Measurements from ENCODE around the gene KCNT2. TPM values are rescaled to one million over a fixed set of nuclear protein-coding genes. Genes with fewer than 3 reads are reported as not detected.

Gene KCNT2
- total RNA-seq (2014; rRNA removed; shearing (Covaris generic); ENCODE audit: low replicate concordance) = not detected in 2 replicates

- Histone ChIP-seq H3K27me3 (ENCODE audit: low read length) (no peaks in the 10 kb centered on the region), H4K20me1 (ENCODE audit: insufficient read depth, low read depth, low read length) (no peaks in the 10 kb centered on the region), H3K9me3 (ENCODE audit: low read length) (no peaks in the 10 kb centered on the region; the same call in 1 of the 2 replicates), H3K27ac (ENCODE audit: low read length) (no peak within 1 kb of the TSS), H2AFZ (ENCODE audit: low read length) (no peak within 1 kb of the TSS), H3K9me2 (replicated peaks; ENCODE audit: insufficient read depth, low read length) (no peaks in the 10 kb centered on the region), H3K9ac (ENCODE audit: low read length) (no peak within 1 kb of the TSS), H3K4me3 (ENCODE audit: low read length) (no peak within 1 kb of the TSS), H3K36me3 (ENCODE audit: insufficient read depth, low read length) (no peaks in the 10 kb centered on the region), H3K4me2 (ENCODE audit: low read depth, low read length, poor library complexity, severe bottlenecking) (no peak within 1 kb of the TSS), H3K4me1 (ENCODE audit: low read length) (no peaks in the 10 kb centered on the region), H3K79me2 (ENCODE audit: low read length) (no peaks in the 10 kb centered on the region)
- no peak for DNase-seq
Observed at GRCh38 chr1:196608390-196609369, at the start of gene KCNT2. KCNT2 (minus strand) TSS chr1:196608440; CDS start chr1:196608309, 131 bp downstream.

GRCh38 chr1:196655494-196655893 is 47.3 kb upstream of the KCNT2 start:
- Histone ChIP-seq H3K27me3 (ENCODE audit: low read length) (no peaks in the 10 kb centered on the region), H3K4me3 (ENCODE audit: low read length) (no peak overlapping the region), H3K36me3 (ENCODE audit: insufficient read depth, low read length) (no peaks in the 10 kb centered on the region), H3K9me2 (replicated peaks; ENCODE audit: insufficient read depth, low read length) (no peaks in the 10 kb centered on the region), H3K4me1 (ENCODE audit: low read length) (no peaks in the 10 kb centered on the region), H3K9me3 (ENCODE audit: low read length) (no peaks in the 10 kb centered on the region), H3K4me2 (ENCODE audit: low read depth, low read length, poor library complexity, severe bottlenecking) (no peak overlapping the region), H3K9ac (ENCODE audit: low read length) (no peak overlapping the region), H2AFZ (ENCODE audit: low read length) (no peak overlapping the region), H3K27ac (ENCODE audit: low read length) (no peak overlapping the region), H4K20me1 (ENCODE audit: insufficient read depth, low read depth, low read length) (no peaks in the 10 kb centered on the region), H3K79me2 (ENCODE audit: low read length) (no peaks in the 10 kb centered on the region)
- no peak for DNase-seq

- H3K4me1 ChIP-seq (ENCODE audit: low read length) = no peaks in the 10 kb centered on the region
- H4K20me1 ChIP-seq (ENCODE audit: insufficient read depth, low read depth, low read length) = no peaks in the 10 kb centered on the region
- H3K9ac ChIP-seq (ENCODE audit: low read length) = no peak overlapping the region
- no peak for DNase-seq
- no peaks in the 10 kb centered on the region for H3K9me2 ChIP-seq (replicated peaks; ENCODE audit: insufficient read depth, low read length)
- H3K27ac ChIP-seq (ENCODE audit: low read length) = no peak overlapping the region
- no peak overlapping the region for H2AFZ ChIP-seq (ENCODE audit: low read length)
- H3K4me3 ChIP-seq (ENCODE audit: low read length) = no peak overlapping the region
- no peaks in the 10 kb centered on the region for H3K27me3 ChIP-seq (ENCODE audit: low read length)
- H3K79me2 ChIP-seq (ENCODE audit: low read length) = no peaks in the 10 kb centered on the region
- H3K36me3 ChIP-seq (ENCODE audit: insufficient read depth, low read length) = no peaks in the 10 kb centered on the region
- no peak overlapping the region for H3K4me2 ChIP-seq (ENCODE audit: low read depth, low read length, poor library complexity, severe bottlenecking)
- H3K9me3 ChIP-seq (ENCODE audit: low read length) = no peaks in the 10 kb centered on the region
Observed at GRCh38 chr1:196655071-196655470, 46.8 kb upstream of the KCNT2 start.

- Histone ChIP-seq H3K27me3 (ENCODE audit: low read length) (no peaks in the 10 kb centered on the region), H3K9me3 (ENCODE audit: low read length) (no peaks in the 10 kb centered on the region), H4K20me1 (ENCODE audit: insufficient read depth, low read depth, low read length) (no peaks in the 10 kb centered on the region), H3K4me2 (ENCODE audit: low read depth, low read length, poor library complexity, severe bottlenecking) (no peak overlapping the region), H3K79me2 (ENCODE audit: low read length) (no peaks in the 10 kb centered on the region), H3K36me3 (ENCODE audit: insufficient read depth, low read length) (no peaks in the 10 kb centered on the region), H3K4me1 (ENCODE audit: low read length) (no peaks in the 10 kb centered on the region), H3K4me3 (ENCODE audit: low read length) (no peak overlapping the region), H2AFZ (ENCODE audit: low read length) (no peak overlapping the region), H3K9me2 (replicated peaks; ENCODE audit: insufficient read depth, low read length) (no peaks in the 10 kb centered on the region), H3K27ac (ENCODE audit: low read length) (no peak overlapping the region), H3K9ac (ENCODE audit: low read length) (no peak overlapping the region)
- DNase-seq = no peak
Observed at GRCh38 chr1:196654271-196654670, 46.0 kb upstream of the KCNT2 start.

- H3K4me1 ChIP-seq (ENCODE audit: low read length) = no peaks in the 10 kb centered on the region
- no peak within 1 kb of the TSS for H2AFZ ChIP-seq (ENCODE audit: low read length)
- H3K9me2 ChIP-seq (replicated peaks; ENCODE audit: insufficient read depth, low read length) = no peaks in the 10 kb centered on the region
- no peak within 1 kb of the TSS for H3K27ac ChIP-seq (ENCODE audit: low read length)
- H3K9me3 ChIP-seq (ENCODE audit: low read length) = no peaks in the 10 kb centered on the region
- no peaks in the 10 kb centered on the region for H3K79me2 ChIP-seq (ENCODE audit: low read length)
- H3K27me3 ChIP-seq (ENCODE audit: low read length) = no peaks in the 10 kb centered on the region
- DNase-seq = no peak
- no peak within 1 kb of the TSS for H3K9ac ChIP-seq (ENCODE audit: low read length)
- no peak within 1 kb of the TSS for H3K4me3 ChIP-seq (ENCODE audit: low read length)
- H3K36me3 ChIP-seq (ENCODE audit: insufficient read depth, low read length) = no peaks in the 10 kb centered on the region
- no peak within 1 kb of the TSS for H3K4me2 ChIP-seq (ENCODE audit: low read depth, low read length, poor library complexity, severe bottlenecking)
- no peaks in the 10 kb centered on the region for H4K20me1 ChIP-seq (ENCODE audit: insufficient read depth, low read depth, low read length)
Observed at GRCh38 chr1:196651637-196652215, 43.5 kb upstream of the KCNT2 start, which contains the start of gene CFH. CFH (plus strand) TSS chr1:196652043; CDS start chr1:196652118, 75 bp downstream.

GRCh38 chr1:196651079-196651478 is 42.8 kb upstream of the KCNT2 start:
- no peaks in the 10 kb centered on the region for H4K20me1 ChIP-seq (ENCODE audit: insufficient read depth, low read depth, low read length)
- no peaks in the 10 kb centered on the region for H3K27me3 ChIP-seq (ENCODE audit: low read length)
- no peak overlapping the region for H2AFZ ChIP-seq (ENCODE audit: low read length)
- H3K79me2 ChIP-seq (ENCODE audit: low read length) = no peaks in the 10 kb centered on the region
- no peak overlapping the region for H3K4me3 ChIP-seq (ENCODE audit: low read length)
- no peaks in the 10 kb centered on the region for H3K9me2 ChIP-seq (replicated peaks; ENCODE audit: insufficient read depth, low read length)
- no peaks in the 10 kb centered on the region for H3K36me3 ChIP-seq (ENCODE audit: insufficient read depth, low read length)
- H3K9ac ChIP-seq (ENCODE audit: low read length) = no peak overlapping the region
- H3K9me3 ChIP-seq (ENCODE audit: low read length) = no peaks in the 10 kb centered on the region
- H3K4me2 ChIP-seq (ENCODE audit: low read depth, low read length, poor library complexity, severe bottlenecking) = no peak overlapping the region
- no peak overlapping the region for H3K27ac ChIP-seq (ENCODE audit: low read length)
- no peak for DNase-seq
- no peaks in the 10 kb centered on the region for H3K4me1 ChIP-seq (ENCODE audit: low read length)

- Histone ChIP-seq H3K4me2 (ENCODE audit: low read depth, low read length, poor library complexity, severe bottlenecking) (no peak overlapping the region), H3K27ac (ENCODE audit: low read length) (no peak overlapping the region), H4K20me1 (ENCODE audit: insufficient read depth, low read depth, low read length) (no peaks in the 10 kb centered on the region), H3K27me3 (ENCODE audit: low read length) (no peaks in the 10 kb centered on the region), H2AFZ (ENCODE audit: low read length) (no peak overlapping the region), H3K9me2 (replicated peaks; ENCODE audit: insufficient read depth, low read length) (no peaks in the 10 kb centered on the region), H3K4me3 (ENCODE audit: low read length) (no peak overlapping the region), H3K79me2 (ENCODE audit: low read length) (no peaks in the 10 kb centered on the region), H3K36me3 (ENCODE audit: insufficient read depth, low read length) (no peaks in the 10 kb centered on the region), H3K9ac (ENCODE audit: low read length) (no peak overlapping the region), H3K4me1 (ENCODE audit: low read length) (no peaks in the 10 kb centered on the region), H3K9me3 (ENCODE audit: low read length) (no peaks in the 10 kb centered on the region)
- no peak for DNase-seq
Observed at GRCh38 chr1:196650403-196650802, 42.2 kb upstream of the KCNT2 start.

GRCh38 chr1:196649990-196650389 is 41.8 kb upstream of the KCNT2 start:
- Histone ChIP-seq H3K79me2 (ENCODE audit: low read length) (no peaks in the 10 kb centered on the region), H4K20me1 (ENCODE audit: insufficient read depth, low read depth, low read length) (no peaks in the 10 kb centered on the region), H3K36me3 (ENCODE audit: insufficient read depth, low read length) (no peaks in the 10 kb centered on the region), H3K9me2 (replicated peaks; ENCODE audit: insufficient read depth, low read length) (no peaks in the 10 kb centered on the region), H2AFZ (ENCODE audit: low read length) (no peak overlapping the region), H3K4me3 (ENCODE audit: low read length) (no peak overlapping the region), H3K27me3 (ENCODE audit: low read length) (no peaks in the 10 kb centered on the region), H3K4me1 (ENCODE audit: low read length) (no peaks in the 10 kb centered on the region), H3K9me3 (ENCODE audit: low read length) (no peaks in the 10 kb centered on the region), H3K9ac (ENCODE audit: low read length) (no peak overlapping the region), H3K4me2 (ENCODE audit: low read depth, low read length, poor library complexity, severe bottlenecking) (no peak overlapping the region), H3K27ac (ENCODE audit: low read length) (no peak overlapping the region)
- no peak for DNase-seq

Measured in Karpas-422 (cell line).